ENCODE results near the gene PRSS12.
A peak's percentile ranks its signal among the peaks of the same experiment; 100 is the strongest.

- TF ChIP-seq, protein P1, sequence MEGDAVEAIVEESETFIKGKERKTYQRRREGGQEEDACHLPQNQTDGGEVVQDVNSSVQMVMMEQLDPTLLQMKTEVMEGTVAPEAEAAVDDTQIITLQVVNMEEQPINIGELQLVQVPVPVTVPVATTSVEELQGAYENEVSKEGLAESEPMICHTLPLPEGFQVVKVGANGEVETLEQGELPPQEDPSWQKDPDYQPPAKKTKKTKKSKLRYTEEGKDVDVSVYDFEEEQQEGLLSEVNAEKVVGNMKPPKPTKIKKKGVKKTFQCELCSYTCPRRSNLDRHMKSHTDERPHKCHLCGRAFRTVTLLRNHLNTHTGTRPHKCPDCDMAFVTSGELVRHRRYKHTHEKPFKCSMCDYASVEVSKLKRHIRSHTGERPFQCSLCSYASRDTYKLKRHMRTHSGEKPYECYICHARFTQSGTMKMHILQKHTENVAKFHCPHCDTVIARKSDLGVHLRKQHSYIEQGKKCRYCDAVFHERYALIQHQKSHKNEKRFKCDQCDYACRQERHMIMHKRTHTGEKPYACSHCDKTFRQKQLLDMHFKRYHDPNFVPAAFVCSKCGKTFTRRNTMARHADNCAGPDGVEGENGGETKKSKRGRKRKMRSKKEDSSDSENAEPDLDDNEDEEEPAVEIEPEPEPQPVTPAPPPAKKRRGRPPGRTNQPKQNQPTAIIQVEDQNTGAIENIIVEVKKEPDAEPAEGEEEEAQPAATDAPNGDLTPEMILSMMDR (IDR thresholded peaks at IDR 0.05; ENCODE audit: extremely low read depth in 1 of 2, insufficient read depth in 1 of 2, low read depth in 1 of 2, low read length in 2 of 2), result peak; percentile 21 to 32
- TF ChIP-seq EZH2 (IDR thresholded peaks at IDR 0.05; ENCODE audit: borderline replicate concordance, low read depth, low read length, severe bottlenecking) (no peak), POLR2A (IDR thresholded peaks at IDR 0.05; ENCODE audit: low read depth, low read length) (no peak), POLR2AphosphoS5 (IDR thresholded peaks at IDR 0.05; ENCODE audit: insufficient read depth, low read depth, low read length) (no peak), JUN (IDR thresholded peaks at IDR 0.05; ENCODE audit: borderline replicate concordance, insufficient read depth, insufficient read length, low read depth) (no peak)
Observed at GRCh38 chr4:118270492-118270891, 82.3 kb downstream of the PRSS12 start.

Measured in endothelial cell of umbilical vein (primary cell).